ENCODE measurements around the gene GSTO2. TPM values are rescaled to one million over a fixed set of nuclear protein-coding genes. Genes with fewer than 3 reads are reported as not detected.

GSTO2 gene
- total RNA-seq, 2 experiments from 2014 or later: 1.8 to 2.7 TPM

GRCh38 chr10:104306897-104307296 lies 37.9 kb downstream of the GSTO2 start:
- ChIA-PET POLR2A (interaction anchor here (0.6 to 2.2 kb wide), 8 partner anchors 12 to 44 kb away, joined by 3 to 13 read pairs (median 4); partner anchors contain the start of gene ITPRIP), CTCF (interaction anchor here (0.8 to 9.0 kb wide), 15 partner anchors 9 to 273 kb away, joined by 3 to 198 read pairs (median 14); partner anchors contain the start of genes CFAP58, GSTO2 and ITPRIP)
- Mint-ChIP-seq H3K27me3 (peaks cover 5% of the 10 kb centered on the region), H3K9me3 (peaks cover 4% of the 10 kb centered on the region), H3K4me3 (no peak overlapping the region), H3K36me3 (ENCODE audit: low read depth) (peaks cover 22% of the 10 kb centered on the region), H3K4me1 (ENCODE audit: low read depth) (peaks cover 63% of the 10 kb centered on the region), H3K27ac (no peak overlapping the region)
- ATAC-seq: no peak
- no peak for DNase-seq
- intact Hi-C loops (cut with micrococcal nuclease): no loop called here
- TF ChIP-seq CTCF (IDR thresholded peaks at IDR 0.05): no peak

- H3K4me1 Mint-ChIP-seq (ENCODE audit: low read depth): peaks cover 64% of the 10 kb centered on the region
- no peak overlapping the region for H3K4me3 Mint-ChIP-seq
- peak overlapping the region; percentile 74 for H3K27ac Mint-ChIP-seq
- ChIA-PET POLR2A (interaction anchor here (0.9 to 2.2 kb wide), 5 partner anchors 13 to 44 kb away, joined by 3 to 12 read pairs (median 5); partner anchors contain the start of gene ITPRIP), CTCF (interaction anchor here (1.0 to 9.0 kb wide), 11 partner anchors 8 to 44 kb away, joined by 3 to 198 read pairs (median 23); partner anchors contain the start of genes CFAP58, GSTO2 and ITPRIP)
- peaks cover 5% of the 10 kb centered on the region for H3K27me3 Mint-ChIP-seq
- intact Hi-C loops (cut with micrococcal nuclease): no loop called here
- no peak for DNase-seq
- no peak for ATAC-seq
- H3K36me3 Mint-ChIP-seq (ENCODE audit: low read depth): peaks cover 26% of the 10 kb centered on the region
- TF ChIP-seq CTCF (IDR thresholded peaks at IDR 0.05): no peak
- peaks cover 4% of the 10 kb centered on the region for H3K9me3 Mint-ChIP-seq
Observed at GRCh38 chr10:104307576-104308438, 38.8 kb downstream of the GSTO2 start.

- H3K4me3 Mint-ChIP-seq: peak overlapping the region; percentile 1
Observed at GRCh38 chr10:104308439-104308903, 39.5 kb downstream of the GSTO2 start.

GRCh38 chr10:104309980-104310978 lies 41.3 kb downstream of the GSTO2 start:
- H3K4me1 Mint-ChIP-seq (ENCODE audit: low read depth): peaks cover 50% of the 10 kb centered on the region
- CTCF ChIA-PET: interaction anchor here (0.7 to 9.0 kb wide), 7 partner anchors 12 to 42 kb away, joined by 4 to 198 read pairs (median 13); partner anchors contain the start of gene CFAP58
- POLR2A ChIA-PET: interaction anchor here (0.9 to 1.5 kb wide), 2 partner anchors 12 to 21 kb away, joined by 3 to 6 read pairs; no protein-coding TSS in a partner anchor
- H3K9me3 Mint-ChIP-seq: no peaks in the 10 kb centered on the region
- DNase-seq: no peak
- intact Hi-C loops (cut with micrococcal nuclease): no loop called here
- peaks cover 5% of the 10 kb centered on the region for H3K27me3 Mint-ChIP-seq
- peaks cover 37% of the 10 kb centered on the region for H3K36me3 Mint-ChIP-seq (ENCODE audit: low read depth)
- no peak for TF ChIP-seq CTCF (IDR thresholded peaks at IDR 0.05)
- H3K4me3 Mint-ChIP-seq: no peak overlapping the region
- H3K27ac Mint-ChIP-seq: no peak overlapping the region
- ATAC-seq: no peak

More at GRCh38 chr10:104308439-104308903, 39.5 kb downstream of the GSTO2 start:
- no peak for TF ChIP-seq CTCF (IDR thresholded peaks at IDR 0.05)
- peak; percentile 59 for DNase-seq
- Mint-ChIP-seq H3K27me3 (peaks cover 5% of the 10 kb centered on the region), H3K36me3 (ENCODE audit: low read depth) (peaks cover 29% of the 10 kb centered on the region), H3K9me3 (no peaks in the 10 kb centered on the region), H3K4me1 (ENCODE audit: low read depth) (peaks cover 60% of the 10 kb centered on the region), H3K27ac (peak overlapping the region; percentile 74)
- peak; percentile 73 for ATAC-seq
- intact Hi-C loops (cut with micrococcal nuclease): no loop called here
- ChIA-PET CTCF (interaction anchor here (1.0 to 9.0 kb wide), 7 partner anchors 10 to 43 kb away, joined by 3 to 198 read pairs (median 23); partner anchors contain the start of gene CFAP58), POLR2A (interaction anchor here (0.8 to 2.2 kb wide), 4 partner anchors 13 to 43 kb away, joined by 3 to 12 read pairs (median 6); partner anchors contain the start of gene ITPRIP)

Measured in activated CD8-positive, alpha-beta T cell treated with anti-CD3 and anti-CD28 coated beads for 36 hours (primary cell).